ENCODE measurements around the gene MINDY2.

GRCh38 chr15:58788056-58788710 lies 17.1 kb downstream of the MINDY2 start:
- TF ChIP-seq POLR2A (IDR thresholded peaks at IDR 0.05) (no peak), CTCF (IDR thresholded peaks at IDR 0.05) (no peak)

All from right lobe of liver (tissue), 4 donors.